GM21526 (cell line): ENCODE results near the gene MTREX.

Source experiments
- ATAC-seq: cut with Tn5 transposase; IDR thresholded peaks from one replicate; pipeline ENCODE4 v1.9.1; 2021; ENCODE audit warnings: moderate library complexity; ENCODE audit not compliant: unreplicated experiment, low FRiP score

Gene MTREX

DNA sequence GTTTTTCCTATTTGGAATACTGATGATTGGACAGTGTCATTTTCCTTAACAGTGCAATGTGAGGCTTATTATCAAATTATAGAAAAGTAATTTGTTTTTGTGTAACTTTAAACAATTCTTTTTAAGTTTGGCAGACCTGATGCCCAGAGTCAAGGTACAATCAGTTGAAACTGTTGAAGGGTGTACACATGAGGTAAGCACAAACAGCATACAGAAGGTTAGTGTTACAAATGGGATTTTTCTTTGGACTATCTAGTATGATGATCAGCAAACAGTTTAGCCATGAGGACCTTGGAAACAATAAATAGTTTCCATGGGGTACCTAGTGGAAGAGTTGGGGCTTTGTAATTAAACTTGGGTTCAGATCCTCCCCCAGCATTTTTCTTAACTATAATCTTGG is 16.2 kb downstream of the MTREX start:
- ATAC-seq: no peak

DNA sequence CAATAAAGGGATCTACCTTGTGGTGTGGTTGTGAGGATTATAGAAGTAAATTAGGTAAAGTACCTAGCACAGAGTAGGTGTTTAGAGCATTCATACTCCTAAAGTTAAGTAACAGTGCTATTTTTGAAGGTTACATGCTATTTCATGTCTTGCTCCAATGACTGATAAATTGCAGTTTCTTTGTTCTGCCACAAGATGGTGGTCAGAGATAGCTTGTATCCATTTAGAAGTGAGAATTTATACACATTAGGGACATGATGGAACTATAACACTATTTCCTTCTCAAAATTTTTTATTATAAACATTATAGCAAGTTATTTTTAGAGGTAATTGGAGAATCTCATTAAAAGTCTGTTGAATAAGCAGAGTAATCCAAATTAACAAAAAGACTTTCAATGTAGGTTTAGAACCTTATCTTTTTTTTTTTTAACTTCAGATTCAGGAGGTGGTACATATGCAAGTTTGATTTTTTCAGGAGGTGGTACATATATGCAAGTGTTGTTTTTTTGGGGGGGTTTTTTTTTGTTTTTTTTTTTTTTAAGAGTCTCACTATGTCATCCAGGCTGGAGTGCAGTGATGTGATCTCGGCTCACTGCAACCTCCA is 17.1 kb downstream of the MTREX start:
- ATAC-seq: peak; percentile 64

DNA sequence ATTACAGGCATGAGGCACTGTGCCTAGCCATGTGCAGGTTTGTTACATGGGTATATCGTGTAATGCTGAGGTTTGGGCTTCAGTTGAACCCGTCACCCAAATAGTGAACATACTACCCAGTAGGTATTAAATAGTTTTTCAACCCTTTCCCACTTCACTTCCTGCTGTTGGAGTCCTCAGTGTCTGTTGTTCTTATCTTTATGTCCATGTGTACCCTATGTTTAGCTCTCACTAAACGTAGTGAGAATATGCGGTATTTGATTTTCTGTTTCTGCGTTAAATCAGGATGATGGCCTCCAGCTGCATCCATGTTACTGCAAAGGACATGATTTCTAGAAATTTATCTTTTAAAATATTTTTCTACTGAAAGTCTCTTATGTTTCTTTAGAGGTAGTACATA is 17.8 kb downstream of the MTREX start:
- ATAC-seq: no peak

DNA sequence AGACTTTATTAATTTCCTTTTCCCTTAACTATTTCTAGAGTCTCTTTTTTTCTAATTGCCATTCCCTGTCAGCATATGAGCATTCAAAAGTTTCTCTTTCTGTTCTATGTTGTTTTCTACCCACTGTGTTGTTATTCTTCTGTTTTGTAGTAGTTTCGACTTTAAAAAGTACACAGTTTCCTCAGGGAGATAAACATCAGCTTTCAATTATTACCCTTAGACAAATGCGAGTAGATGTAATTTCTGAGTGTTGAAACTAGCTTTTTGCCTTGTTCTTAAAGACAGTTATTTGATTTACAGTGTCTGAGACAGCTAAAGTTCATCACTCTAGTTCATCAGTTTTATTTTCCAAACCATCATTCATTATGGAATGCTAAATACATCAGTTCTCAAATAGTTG is 19.5 kb downstream of the MTREX start:
- ATAC-seq: no peak

DNA sequence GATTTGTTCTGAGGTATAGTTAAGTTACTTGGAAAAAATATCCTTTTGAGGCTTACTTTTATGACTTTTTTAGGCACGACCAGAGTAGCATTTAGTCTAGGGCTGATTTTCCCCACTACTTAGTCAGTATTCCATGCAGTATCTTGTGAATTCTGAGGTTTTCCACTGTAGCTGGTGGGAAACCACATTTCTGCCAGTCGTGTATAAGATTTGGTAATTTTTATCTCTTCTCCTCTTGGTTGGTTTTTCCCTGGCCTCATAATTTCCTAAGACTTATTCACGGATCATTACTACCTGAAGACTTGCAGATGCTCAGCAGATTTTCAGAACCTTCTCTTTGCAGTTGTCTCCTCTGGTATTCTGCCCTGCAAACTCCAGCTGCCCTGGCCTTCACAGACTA is 23.5 kb downstream of the MTREX start:
- no peak for ATAC-seq

DNA sequence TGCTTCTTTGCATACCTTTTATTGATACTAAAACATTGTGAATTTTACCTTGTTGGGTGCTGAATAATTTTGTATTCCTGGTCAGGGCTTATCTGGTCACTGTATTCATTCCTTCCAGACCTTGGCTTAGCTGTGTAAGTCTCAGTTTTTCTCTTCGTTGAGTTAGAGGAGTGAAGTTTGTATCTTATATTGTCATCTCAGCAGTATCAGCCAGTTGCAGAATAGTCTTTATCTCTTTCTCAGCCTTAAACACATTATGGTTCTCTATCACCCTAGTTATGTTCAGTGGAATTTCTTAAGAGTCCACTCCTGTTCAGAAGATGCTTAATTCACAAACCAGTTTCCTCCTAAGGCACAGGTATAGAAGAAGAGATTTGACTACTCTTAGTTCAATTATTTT is 25.2 kb downstream of the MTREX start:
- ATAC-seq: no peak

DNA sequence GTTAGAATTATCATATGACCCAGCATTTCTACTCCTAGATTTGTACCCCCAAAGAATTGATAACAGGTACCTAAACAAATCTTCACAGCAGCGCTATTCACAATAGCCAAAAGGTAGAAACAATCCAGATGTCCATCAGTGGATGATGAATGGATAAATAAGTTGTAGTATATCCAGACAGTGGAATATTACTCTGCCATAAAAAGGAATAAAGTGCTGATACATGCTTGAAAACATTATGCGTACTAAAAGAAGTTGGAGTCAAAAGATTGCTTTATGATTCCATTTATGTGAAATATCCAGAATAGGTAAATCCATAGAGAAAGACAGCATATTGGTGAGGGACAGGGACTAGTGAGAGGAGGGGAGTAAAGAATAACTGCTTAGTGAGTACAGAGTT is 26.0 kb downstream of the MTREX start:
- no peak for ATAC-seq

DNA sequence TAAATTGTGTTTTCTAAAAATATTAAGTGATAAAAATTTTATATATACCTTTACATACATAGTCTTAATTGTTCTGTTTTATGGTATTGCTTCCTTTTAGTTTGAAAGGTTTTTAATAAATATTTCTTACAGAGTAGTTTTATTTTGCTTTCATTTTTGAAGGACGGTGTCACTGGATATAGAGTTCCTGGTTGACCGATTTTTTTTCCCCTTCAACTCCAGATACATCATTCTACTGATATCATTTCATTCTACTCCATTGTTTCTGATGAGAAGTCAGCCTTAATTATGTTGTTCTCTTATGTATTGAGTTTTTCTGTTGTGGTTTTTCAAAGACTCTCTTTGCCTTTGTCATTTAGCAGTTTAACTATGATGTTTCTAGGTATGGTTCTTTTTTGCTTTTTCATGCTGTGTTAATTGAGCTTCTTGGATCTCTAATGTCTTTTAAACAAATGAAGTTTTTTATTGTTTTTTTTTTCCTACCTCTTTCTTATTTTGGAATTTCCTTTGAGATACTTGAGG is 30.4 kb downstream of the MTREX start:
- no peak for ATAC-seq

DNA sequence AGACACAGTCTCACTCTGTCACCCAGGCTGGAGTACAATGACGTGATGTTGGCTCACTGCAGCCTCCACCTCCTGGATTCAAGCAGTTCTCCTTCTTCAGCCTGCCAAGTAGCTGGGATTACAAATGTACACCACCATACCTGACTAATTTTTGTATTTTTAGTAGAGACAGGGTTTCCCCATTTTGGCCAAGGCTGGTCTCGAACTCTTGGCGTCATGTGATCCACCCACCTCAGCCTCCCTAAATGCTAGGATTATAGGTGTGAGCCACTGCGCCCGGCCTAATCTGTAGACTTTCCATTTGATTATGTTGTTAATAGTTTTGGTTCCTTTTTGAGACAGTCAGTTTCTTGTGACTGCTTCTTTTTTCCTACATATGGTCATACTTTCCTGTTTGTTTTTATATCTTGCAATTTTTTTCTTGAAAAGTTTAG is 31.0 kb downstream of the MTREX start:
- peak; percentile 56 for ATAC-seq

DNA sequence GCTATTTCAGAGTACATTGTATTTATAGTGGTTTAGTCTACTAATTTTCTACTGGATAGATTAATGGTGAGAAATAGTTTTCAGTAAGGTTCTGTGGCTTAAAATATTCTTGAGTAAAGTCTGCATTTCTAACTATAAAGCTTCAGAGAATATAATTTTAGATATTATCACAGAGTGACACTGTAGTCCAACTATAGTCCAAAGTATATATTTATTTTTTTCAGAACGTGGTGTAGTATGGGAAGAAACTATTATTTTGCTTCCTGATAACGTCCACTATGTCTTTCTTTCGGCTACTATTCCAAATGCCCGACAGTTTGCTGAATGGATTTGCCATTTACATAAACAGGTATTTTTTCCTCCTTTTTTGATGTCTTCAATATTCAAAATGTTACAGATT is 35.3 kb downstream of the MTREX start:
- no peak for ATAC-seq

DNA sequence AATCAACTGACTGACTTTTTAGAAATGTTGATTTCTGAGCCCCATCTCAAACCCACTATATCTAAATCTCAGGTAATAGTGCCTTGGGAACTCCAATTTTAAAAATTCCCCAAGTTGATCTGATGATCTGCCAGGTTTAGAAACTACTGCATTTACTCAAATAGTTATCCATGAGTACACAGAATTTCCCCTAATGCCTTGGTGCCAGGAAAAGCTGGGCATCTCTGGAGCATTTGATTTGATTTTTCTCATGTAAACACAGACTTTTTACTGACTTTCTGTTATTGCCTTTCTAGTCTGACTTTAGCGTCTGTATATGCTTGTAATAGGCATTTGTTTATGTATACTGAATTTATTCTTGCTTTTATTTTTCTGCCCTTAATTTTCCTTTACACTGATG is 35.8 kb downstream of the MTREX start:
- ATAC-seq: no peak

DNA sequence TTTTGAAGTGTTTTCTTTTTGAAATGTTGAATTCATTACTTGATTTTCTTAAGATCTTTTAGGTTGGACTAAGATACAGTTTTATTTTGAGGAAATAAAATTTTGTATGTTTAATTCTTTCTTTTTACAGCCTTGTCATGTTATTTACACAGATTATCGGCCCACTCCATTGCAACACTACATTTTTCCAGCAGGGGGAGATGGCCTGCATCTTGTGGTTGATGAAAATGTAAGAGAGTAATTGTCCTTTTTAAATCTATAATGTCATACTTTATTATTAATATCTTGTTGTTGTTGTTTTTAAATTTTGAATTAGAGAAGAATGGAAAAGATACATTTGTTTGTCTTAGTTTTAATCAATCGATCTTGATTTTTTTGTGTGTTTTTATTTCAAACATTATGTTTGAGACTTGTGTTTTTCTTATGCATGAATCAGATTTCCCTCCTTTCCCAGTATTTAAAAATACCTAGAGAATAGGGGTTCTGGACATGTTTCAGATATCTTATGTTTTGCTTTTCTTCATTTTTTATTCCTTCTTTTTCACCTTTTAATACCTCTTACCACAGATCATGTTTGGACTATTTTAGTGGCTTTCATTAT is 36.7 kb downstream of the MTREX start:
- ATAC-seq: no peak

DNA sequence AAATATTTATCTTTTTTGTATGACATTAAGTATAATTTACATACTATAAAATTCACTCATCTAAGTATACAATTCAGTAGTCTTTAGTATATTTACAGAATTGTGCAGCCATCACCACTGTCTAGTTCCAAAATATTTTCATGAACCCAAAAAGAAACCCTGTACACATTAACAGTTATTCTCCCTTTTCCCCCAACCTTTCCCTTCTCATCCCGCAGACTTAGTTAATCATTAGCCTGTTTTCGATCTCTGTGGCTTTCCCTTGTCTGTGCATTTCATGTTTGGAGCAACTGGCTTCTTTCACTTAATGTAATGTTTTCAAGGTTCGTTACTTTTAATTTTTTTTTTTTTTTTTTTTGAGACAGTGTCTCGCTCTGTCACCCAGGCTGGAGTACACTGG is 37.5 kb downstream of the MTREX start:
- no peak for ATAC-seq

DNA sequence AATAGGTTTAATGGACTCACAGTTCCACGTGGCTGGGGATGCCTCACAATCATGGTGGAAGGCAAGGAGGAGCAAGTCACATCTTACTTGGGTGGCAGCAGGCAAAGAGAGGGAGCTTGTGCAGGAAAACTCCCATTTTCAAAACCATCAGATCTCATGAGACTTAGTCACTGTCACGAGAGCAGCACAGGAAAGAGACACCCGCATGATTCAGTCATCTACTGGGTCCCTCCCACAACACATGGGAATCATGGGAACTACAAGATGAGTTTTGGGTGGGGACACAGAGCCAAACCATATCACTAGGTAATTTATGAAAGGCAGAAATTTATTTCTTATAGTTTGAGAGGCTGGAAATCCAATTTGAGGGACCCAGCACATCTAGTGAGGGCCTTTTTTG is 40.0 kb downstream of the MTREX start:
- no peak for ATAC-seq

DNA sequence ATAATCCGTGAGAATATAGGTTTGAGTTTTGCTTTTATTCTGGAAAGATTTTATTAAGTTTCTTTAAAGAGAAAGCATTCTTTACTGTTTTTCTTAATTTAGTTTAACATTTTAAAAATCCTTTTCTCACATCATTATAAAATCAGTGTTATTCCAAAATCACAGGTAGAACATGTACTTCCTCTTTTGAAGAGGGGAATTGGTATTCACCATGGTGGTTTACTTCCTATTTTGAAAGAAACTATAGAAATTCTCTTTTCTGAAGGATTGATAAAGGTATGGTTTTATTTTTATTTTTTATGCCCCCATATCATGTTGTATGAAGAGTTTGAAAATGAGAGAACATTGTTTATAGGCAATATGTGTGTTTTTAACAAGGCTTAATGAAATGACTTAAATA is 43.0 kb downstream of the MTREX start:
- no peak for ATAC-seq

DNA sequence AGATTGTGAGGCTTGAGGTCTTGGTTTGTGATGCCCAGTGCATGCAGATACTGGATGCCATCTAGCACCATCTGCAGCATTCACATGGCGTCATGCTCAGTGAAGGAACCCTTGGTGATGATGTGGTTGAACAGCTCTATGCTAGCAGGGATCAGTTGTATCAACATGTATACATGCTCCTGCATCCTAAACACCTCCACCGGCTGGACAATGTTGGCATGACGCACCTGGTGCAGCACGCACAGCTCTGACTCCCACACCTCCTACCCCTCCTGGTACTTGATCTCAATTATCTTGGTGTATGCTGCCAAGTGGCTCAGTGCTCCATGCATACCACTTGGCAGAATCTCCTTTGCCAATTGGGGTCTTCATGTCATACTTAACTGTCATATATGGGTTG is 49.1 kb downstream of the MTREX start:
- no peak for ATAC-seq

DNA sequence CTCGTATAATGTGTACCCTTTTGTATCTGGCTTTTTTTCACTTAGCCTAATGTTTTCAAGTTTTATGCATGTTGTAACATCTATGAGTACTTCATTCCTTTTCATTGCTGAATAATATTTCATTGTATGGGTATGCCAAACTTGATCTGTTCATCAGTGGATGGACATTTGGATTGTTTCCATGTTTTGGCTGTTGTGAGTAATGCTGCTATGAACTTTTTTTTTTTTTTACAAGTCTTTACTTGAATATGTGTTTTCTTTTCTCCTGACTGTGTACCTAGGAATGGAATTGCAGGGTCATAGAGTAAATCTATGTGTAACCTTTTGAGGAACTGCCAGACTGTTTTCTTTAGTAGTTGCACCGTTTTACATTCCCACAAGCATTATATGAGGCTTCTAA is 52.4 kb downstream of the MTREX start:
- ATAC-seq: no peak

DNA sequence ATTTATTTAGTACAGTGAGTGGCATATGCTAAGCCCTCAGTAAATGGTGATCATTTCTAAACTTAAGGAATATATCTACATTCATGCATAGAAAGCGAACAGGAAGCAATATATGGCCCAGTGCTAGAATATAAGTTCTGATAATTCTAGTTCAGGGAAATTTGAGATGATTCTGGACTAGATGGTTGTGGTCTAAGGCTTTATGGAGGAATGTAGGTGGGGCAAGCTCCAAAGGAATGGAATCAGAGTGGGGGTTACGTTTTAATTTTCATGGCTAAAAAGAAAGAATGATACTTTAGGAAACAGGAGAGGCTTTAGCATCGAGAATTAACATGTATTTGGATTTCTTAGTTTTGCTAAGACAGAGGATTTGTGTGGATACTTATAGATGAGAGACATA is 56.1 kb downstream of the MTREX start:
- ATAC-seq: no peak

DNA sequence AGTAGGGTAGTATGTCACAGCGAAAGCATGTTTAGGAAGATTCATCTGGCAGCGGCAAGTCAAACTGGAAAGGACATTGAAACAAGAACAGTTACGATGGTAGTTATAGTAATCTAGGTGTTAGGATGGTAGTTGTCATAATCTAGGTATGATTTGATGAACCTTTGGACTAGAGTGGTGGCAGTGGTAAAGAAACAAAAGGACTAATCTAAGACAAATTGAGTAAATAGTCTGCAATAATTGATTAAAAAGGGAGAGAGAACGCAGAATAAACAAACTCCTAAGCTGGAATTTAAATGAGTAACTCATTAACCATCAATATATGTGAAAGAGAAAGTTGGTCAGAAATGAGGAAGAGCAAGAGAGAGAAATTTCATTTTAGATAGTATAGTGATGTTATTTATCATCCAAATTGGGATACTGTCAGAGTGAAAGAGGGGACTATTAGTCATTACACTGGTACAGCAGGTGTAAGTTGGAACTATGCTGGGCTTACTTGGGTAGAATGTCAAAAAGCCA is 56.8 kb downstream of the MTREX start:
- ATAC-seq: peak; percentile 93

DNA sequence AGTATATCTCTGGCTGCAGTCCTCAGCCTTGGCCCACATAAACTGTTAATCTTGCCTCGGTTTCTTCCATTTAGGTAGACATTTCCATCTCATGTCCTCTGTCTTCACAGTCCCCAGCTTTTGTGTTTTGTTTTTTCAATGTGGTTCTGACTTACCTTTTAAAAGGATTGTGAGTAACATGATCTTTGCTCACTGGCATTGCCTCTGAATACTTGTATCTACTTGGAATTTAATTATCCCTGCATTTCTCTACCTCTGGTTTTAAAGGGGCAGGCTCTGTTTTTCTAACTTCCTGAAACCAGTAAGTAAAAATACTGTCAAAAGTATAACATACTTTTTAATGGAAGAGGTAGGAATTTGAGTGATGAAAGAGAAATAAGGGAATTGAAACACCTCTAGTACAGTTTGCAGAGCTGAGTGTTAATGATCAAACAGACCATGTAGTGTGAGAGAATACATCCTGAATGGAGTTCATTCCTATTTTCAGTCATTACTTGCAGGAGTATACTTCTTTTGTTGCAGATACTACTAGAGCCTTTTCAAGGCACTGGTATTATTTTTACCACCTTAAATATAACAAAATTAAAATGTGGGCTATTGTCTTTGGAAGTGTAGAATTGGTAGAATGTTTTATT is 62.6 kb downstream of the MTREX start:
- ATAC-seq: no peak

DNA sequence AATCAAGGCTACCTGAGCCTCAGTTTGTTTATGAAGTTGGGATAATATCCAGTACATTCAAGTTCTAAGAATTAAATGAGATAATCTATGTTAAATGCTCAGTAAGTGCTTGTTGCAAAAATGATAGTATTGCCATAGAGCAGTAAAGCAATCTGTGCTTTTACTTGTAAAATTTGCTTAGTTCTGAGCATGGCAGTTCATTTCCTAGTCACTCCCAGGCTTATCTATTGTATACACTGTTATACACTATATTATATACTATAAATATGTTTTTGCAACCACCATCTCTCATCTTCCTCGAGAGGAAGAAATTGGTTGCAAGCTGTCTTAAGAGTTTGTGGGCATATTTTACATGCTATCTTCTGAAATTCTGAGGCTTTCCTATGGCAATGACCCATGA is 63.4 kb downstream of the MTREX start:
- ATAC-seq: no peak
